ENCODE data around the gene TEPSIN.

The TEPSIN gene

GRCh38 chr17:81254955-81255717 lies 16.3 kb upstream of the TEPSIN start:
- H3K4me3 ChIP-seq (replicated peaks; ENCODE audit: low read depth, low read length): no peak overlapping the region
- peak; percentile 32 for DNase-seq (ENCODE audit: extremely low read depth, low read depth)
- peak; percentile 77 for TF ChIP-seq CTCF (IDR thresholded peaks at IDR 0.05; ENCODE audit: low read depth, low read length, missing control alignments)

- no peak for DNase-seq (ENCODE audit: extremely low read depth, low read depth)
- no peak overlapping the region for H3K4me3 ChIP-seq (replicated peaks; ENCODE audit: low read depth, low read length)
- peak; percentile 63 for TF ChIP-seq CTCF (IDR thresholded peaks at IDR 0.05; ENCODE audit: low read depth, low read length, missing control alignments)
Measured at GRCh38 chr17:81253358-81254131, 14.7 kb upstream of the TEPSIN start.

- no peak for DNase-seq (ENCODE audit: extremely low read depth, low read depth)
- no peak for TF ChIP-seq CTCF (IDR thresholded peaks at IDR 0.05; ENCODE audit: low read depth, low read length, missing control alignments)
- H3K4me3 ChIP-seq (replicated peaks; ENCODE audit: low read depth, low read length): no peak overlapping the region
Measured at GRCh38 chr17:81252987-81253329, 14.1 kb upstream of the TEPSIN start.

- H3K4me3 ChIP-seq (replicated peaks; ENCODE audit: low read depth, low read length): no peak overlapping the region
- DNase-seq (ENCODE audit: extremely low read depth, low read depth): no peak
- no peak for TF ChIP-seq CTCF (IDR thresholded peaks at IDR 0.05; ENCODE audit: low read depth, low read length, missing control alignments)
Measured at GRCh38 chr17:81252326-81252986, 13.6 kb upstream of the TEPSIN start.

GRCh38 chr17:81251709-81252301 lies 12.9 kb upstream of the TEPSIN start:
- TF ChIP-seq CTCF (IDR thresholded peaks at IDR 0.05; ENCODE audit: low read depth, low read length, missing control alignments): no peak
- DNase-seq (ENCODE audit: extremely low read depth, low read depth): no peak
- no peak overlapping the region for H3K4me3 ChIP-seq (replicated peaks; ENCODE audit: low read depth, low read length)

- no peak for DNase-seq (ENCODE audit: extremely low read depth, low read depth)
- H3K4me3 ChIP-seq (replicated peaks; ENCODE audit: low read depth, low read length): no peak overlapping the region
Measured at GRCh38 chr17:81251094-81251708, 12.3 kb upstream of the TEPSIN start.

More at GRCh38 chr17:81251094-81251708, 12.3 kb upstream of the TEPSIN start:
- TF ChIP-seq CTCF (IDR thresholded peaks at IDR 0.05; ENCODE audit: low read depth, low read length, missing control alignments): no peak
